Measurements from ENCODE around the gene GCGR.

GCGR gene

DNA sequence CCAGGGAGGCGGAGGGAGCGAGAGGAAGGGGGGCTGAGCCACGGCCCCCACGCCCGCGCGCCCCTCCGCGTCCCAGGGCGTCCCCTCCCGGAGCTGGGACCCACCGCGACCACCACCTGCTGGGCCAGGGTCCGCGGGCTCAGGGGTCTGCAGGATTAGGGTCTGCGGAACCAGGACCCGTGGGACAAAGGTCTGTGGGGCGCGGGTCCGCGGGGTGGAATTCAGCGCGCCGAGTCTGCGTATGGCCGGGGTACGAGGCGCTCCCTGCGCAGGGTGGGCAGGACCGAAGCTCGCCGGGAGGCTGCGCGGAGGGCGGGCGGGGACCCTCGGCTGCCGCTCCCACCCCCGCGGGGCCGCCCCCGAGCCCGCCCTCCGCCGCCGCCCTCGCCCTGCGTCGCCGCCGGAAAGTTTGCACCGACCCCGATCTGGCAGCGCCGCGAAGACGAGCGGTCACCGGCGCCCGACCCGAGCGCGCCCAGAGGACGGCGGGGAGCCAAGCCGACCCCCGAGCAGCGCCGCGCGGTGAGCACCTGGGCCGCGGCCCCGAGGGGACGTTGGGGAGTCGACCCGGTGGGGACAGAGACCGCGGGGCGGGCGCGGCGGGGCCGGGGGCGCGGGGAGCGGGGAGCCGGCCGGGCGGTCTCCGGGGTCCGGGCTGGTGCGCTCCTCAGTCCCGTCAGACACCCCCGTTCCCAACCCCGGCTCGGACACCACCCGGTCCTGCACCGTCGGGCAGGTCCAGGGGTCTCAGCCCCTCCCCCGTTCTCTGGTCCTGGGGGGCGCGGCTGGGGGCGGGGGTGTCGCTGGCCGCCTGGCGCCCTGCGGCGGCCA lies at the start of gene GCGR:
GCGR (plus strand) TSS at position 423 of the 831 bp plus-strand sequence. CDS start 4,869 bp downstream, outside the sequence.
- H3K4me3 ChIP-seq (ENCODE audit: low read depth, low read length), result no peak within 1 kb of the TSS
- no peak for DNase-seq (ENCODE audit: low read depth)
- TF ChIP-seq, protein P1, sequence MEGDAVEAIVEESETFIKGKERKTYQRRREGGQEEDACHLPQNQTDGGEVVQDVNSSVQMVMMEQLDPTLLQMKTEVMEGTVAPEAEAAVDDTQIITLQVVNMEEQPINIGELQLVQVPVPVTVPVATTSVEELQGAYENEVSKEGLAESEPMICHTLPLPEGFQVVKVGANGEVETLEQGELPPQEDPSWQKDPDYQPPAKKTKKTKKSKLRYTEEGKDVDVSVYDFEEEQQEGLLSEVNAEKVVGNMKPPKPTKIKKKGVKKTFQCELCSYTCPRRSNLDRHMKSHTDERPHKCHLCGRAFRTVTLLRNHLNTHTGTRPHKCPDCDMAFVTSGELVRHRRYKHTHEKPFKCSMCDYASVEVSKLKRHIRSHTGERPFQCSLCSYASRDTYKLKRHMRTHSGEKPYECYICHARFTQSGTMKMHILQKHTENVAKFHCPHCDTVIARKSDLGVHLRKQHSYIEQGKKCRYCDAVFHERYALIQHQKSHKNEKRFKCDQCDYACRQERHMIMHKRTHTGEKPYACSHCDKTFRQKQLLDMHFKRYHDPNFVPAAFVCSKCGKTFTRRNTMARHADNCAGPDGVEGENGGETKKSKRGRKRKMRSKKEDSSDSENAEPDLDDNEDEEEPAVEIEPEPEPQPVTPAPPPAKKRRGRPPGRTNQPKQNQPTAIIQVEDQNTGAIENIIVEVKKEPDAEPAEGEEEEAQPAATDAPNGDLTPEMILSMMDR (IDR thresholded peaks at IDR 0.05; ENCODE audit: low read depth, low read length, missing control alignments), result no peak
- in situ Hi-C loops (cut with HindIII; ENCODE audit: low sequenced_read_pairs), result no loop called here

- no peak overlapping the region for H3K4me3 ChIP-seq (ENCODE audit: low read depth, low read length)
- TF ChIP-seq, protein P1 (IDR thresholded peaks at IDR 0.05; ENCODE audit: low read depth, low read length, missing control alignments), result no peak
- in situ Hi-C loops (cut with HindIII; ENCODE audit: low sequenced_read_pairs), result no loop called here
- no peak for DNase-seq (ENCODE audit: low read depth)
Observed at GRCh38 chr17:81792675-81793615, 11.0 kb upstream of the GCGR start.

DNA sequence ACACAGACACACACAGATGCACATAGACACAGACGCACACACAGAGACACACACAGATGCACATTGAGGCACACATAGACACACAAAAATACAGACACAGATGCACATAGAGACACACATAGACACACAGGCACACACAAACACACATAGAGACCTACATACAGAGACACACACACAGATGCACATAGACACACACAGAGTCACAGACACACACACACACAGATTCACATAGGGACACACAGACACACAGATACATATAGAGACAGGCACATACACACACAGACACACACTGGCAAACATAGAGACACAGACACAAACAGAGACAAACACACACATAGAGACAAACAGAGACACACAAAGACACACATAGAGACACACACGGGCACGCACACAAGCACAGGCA lies 9.9 kb upstream of the GCGR start:
- in situ Hi-C loops (cut with HindIII; ENCODE audit: low sequenced_read_pairs), result no loop called here

GRCh38 chr17:81794509-81794908 lies 9.4 kb upstream of the GCGR start:
- in situ Hi-C loops (cut with HindIII; ENCODE audit: low sequenced_read_pairs), result no loop called here
- TF ChIP-seq, protein P1 (IDR thresholded peaks at IDR 0.05; ENCODE audit: low read depth, low read length, missing control alignments), result no peak
- DNase-seq (ENCODE audit: low read depth), result no peak
- no peak overlapping the region for H3K4me3 ChIP-seq (ENCODE audit: low read depth, low read length)

More for the DNA sequence above, 9.9 kb upstream of the GCGR start:
- H3K4me3 ChIP-seq (ENCODE audit: low read depth, low read length), result no peak overlapping the region
- no peak for DNase-seq (ENCODE audit: low read depth)
- TF ChIP-seq, protein P1 (IDR thresholded peaks at IDR 0.05; ENCODE audit: low read depth, low read length, missing control alignments), result no peak

- TF ChIP-seq, protein P1 (IDR thresholded peaks at IDR 0.05; ENCODE audit: low read depth, low read length, missing control alignments), result no peak
- no peak for DNase-seq (ENCODE audit: low read depth)
- in situ Hi-C loops (cut with HindIII; ENCODE audit: low sequenced_read_pairs), result no loop called here
- no peak overlapping the region for H3K4me3 ChIP-seq (ENCODE audit: low read depth, low read length)
Observed at GRCh38 chr17:81801327-81801726, 2.6 kb upstream of the GCGR start.

GRCh38 chr17:81802048-81802758 lies 1.7 kb upstream of the GCGR start:
- no peak for DNase-seq (ENCODE audit: low read depth)
- no peak overlapping the region for H3K4me3 ChIP-seq (ENCODE audit: low read depth, low read length)
- in situ Hi-C loops (cut with HindIII; ENCODE audit: low sequenced_read_pairs), result no loop called here
- TF ChIP-seq, protein P1 (IDR thresholded peaks at IDR 0.05; ENCODE audit: low read depth, low read length, missing control alignments), result no peak
